Measurements from ENCODE around the gene CDIP1. TPM values are rescaled to one million over a fixed set of nuclear protein-coding genes. Genes with fewer than 3 reads are reported as not detected.

Gene CDIP1
- total and polyA plus RNA-seq, 3 donors from 2014 or later = 32.0 to 34.7 (median 34.0) TPM

DNA sequence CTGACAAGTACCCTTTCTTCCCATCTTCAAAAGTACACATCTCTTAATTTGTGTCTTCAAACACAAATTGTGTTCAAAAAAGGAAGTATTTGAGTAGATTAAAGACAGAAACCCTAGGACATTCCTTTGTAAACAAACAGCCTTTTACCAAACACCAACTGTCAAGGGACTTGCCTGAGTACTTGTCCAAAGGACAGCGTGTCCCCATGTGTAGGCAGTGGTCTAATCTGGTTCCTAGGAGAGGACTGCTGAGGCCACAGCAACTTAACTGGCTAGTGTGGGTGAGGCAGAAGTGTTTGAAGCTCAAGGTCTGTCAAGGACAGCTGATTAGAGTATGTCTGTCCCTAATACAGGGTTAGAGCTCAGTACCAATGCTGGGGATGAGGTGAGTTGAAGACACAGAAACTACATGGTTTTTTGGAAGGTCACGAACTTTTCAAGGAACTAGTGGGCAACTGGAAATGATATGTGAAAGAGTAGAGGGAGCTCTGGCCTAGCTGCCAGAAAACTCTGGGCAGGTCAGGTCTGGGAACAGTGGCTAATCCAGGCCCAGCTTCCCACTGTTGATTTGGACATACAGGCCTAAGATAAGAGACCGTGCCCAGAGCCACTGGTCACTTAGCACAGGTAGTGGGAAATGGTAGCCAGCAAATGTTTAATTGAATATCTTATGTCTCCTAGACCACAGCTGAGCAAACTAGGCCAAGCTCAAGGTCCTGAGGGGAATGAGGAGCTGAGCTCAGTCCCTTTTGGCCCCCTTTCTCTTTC is 52.3 kb downstream of the CDIP1 start:
- Histone ChIP-seq H3K27ac (peak overlapping the region; percentile 77 to 83), H3K36me3 (ENCODE audit: low read depth, missing control alignments) (no peaks in the 10 kb centered on the region), H3K4me3 (no peak overlapping the region), H3K27me3 (no peaks in the 10 kb centered on the region), H3K9me3 (no peaks in the 10 kb centered on the region), H3K4me1 (peaks cover 24% of the 10 kb centered on the region)
- intact Hi-C loops (cut with DNase I; ENCODE audit: low total_unique reads) = no loop called here
- 50 to 59% methylated on average over 3 of the region's 3 CpGs for WGBS, 2 donors
- TF ChIP-seq, protein P1, sequence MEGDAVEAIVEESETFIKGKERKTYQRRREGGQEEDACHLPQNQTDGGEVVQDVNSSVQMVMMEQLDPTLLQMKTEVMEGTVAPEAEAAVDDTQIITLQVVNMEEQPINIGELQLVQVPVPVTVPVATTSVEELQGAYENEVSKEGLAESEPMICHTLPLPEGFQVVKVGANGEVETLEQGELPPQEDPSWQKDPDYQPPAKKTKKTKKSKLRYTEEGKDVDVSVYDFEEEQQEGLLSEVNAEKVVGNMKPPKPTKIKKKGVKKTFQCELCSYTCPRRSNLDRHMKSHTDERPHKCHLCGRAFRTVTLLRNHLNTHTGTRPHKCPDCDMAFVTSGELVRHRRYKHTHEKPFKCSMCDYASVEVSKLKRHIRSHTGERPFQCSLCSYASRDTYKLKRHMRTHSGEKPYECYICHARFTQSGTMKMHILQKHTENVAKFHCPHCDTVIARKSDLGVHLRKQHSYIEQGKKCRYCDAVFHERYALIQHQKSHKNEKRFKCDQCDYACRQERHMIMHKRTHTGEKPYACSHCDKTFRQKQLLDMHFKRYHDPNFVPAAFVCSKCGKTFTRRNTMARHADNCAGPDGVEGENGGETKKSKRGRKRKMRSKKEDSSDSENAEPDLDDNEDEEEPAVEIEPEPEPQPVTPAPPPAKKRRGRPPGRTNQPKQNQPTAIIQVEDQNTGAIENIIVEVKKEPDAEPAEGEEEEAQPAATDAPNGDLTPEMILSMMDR (IDR thresholded peaks at IDR 0.05) = no peak
- TF ChIP-seq POLR2A (IDR thresholded peaks at IDR 0.05) = no peak
- DNase-seq = peak; percentile 72

DNA sequence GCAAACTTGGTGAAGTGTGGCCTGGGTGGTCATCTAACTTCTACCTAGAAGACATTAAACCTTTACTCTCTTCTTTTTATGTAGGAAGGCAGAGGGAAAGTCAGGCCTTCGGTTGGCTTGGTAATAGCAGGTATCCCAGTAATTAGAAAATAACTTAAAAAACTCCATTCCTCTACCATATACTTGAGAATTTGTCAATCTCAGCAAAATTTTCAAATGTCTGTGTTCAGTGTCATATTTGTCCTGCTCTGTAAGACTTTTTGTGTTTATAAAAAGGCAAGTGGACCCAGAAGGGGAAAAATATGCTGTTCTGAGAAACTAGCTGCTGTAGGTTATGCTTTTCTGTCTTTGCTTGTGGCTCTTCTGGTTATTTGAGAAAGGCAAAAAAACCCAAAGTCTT is 56.6 kb downstream of the CDIP1 start:
- no peak overlapping the region for H3K27ac ChIP-seq
- H3K4me1 ChIP-seq = peaks cover 21% of the 10 kb centered on the region
- no peaks in the 10 kb centered on the region for H3K27me3 ChIP-seq
- H3K4me3 ChIP-seq = no peak overlapping the region
- 66 to 82% methylated on average over 1 of the region's 1 CpG for WGBS, 2 donors
- no peaks in the 10 kb centered on the region for H3K36me3 ChIP-seq (ENCODE audit: low read depth, missing control alignments)
- TF ChIP-seq, protein P1 (IDR thresholded peaks at IDR 0.05) = no peak
- no peak for TF ChIP-seq POLR2A (IDR thresholded peaks at IDR 0.05)
- intact Hi-C loops (cut with DNase I; ENCODE audit: low total_unique reads) = no loop called here
- H3K9me3 ChIP-seq = no peaks in the 10 kb centered on the region
- no peak for DNase-seq

DNA sequence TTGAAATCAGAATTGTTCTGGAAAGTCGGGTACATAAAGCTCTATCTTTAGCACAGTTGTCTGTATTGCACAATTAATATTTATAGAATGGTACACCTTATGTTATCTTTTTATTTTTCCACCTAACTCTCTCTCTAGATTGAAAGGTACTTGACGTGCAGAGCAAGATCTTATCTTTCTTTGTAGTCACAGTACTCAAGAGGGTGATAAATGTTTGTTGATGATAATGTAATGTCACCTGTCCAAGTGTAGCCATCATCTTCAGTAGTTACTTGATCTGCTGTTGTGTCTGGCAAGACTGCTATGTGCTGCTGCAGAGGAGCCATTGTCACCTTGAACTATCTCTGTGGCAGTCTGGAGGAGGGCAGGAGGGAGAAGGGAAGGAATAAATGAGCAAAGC is 57.0 kb downstream of the CDIP1 start:
- DNase-seq = no peak
- H3K27ac ChIP-seq = no peak overlapping the region
- H3K36me3 ChIP-seq (ENCODE audit: low read depth, missing control alignments) = no peaks in the 10 kb centered on the region
- no peak for TF ChIP-seq POLR2A (IDR thresholded peaks at IDR 0.05)
- TF ChIP-seq, protein P1 (IDR thresholded peaks at IDR 0.05) = no peak
- WGBS, 2 donors = 36 to 41% methylated on average over 2 of the region's 2 CpGs
- no peaks in the 10 kb centered on the region for H3K27me3 ChIP-seq
- H3K9me3 ChIP-seq = no peaks in the 10 kb centered on the region
- peaks cover 17% of the 10 kb centered on the region for H3K4me1 ChIP-seq
- intact Hi-C loops (cut with DNase I; ENCODE audit: low total_unique reads) = no loop called here
- no peak overlapping the region for H3K4me3 ChIP-seq

GRCh38 chr16:4477966-4478365 is 60.6 kb downstream of the CDIP1 start:
- no peaks in the 10 kb centered on the region for H3K9me3 ChIP-seq
- WGBS, 2 donors = 76% methylated on average over 2 of the region's 2 CpGs
- no peak for TF ChIP-seq POLR2A (IDR thresholded peaks at IDR 0.05)
- TF ChIP-seq, protein P1 (IDR thresholded peaks at IDR 0.05) = no peak
- H3K4me3 ChIP-seq = no peak overlapping the region
- no peak for DNase-seq
- no peaks in the 10 kb centered on the region for H3K36me3 ChIP-seq (ENCODE audit: low read depth, missing control alignments)
- no peak overlapping the region for H3K27ac ChIP-seq
- no peaks in the 10 kb centered on the region for H3K27me3 ChIP-seq
- intact Hi-C loops (cut with DNase I; ENCODE audit: low total_unique reads) = no loop called here
- peaks cover 15% of the 10 kb centered on the region for H3K4me1 ChIP-seq
